Vagina (tissue), 2 donors: ENCODE results near the gene SH2D3C.

Source experiments
- CTCF ChIP-seq, 3 experiments: fragments of 450-650 bp in 2 of 3; fragments of 200-600 bp in 1 of 3; sonication (generic) in 1 of 3; IDR thresholded peaks; one replicate each; pipeline ENCODE4 v1.5.1; 2017 to 2019; ENCODE audit warnings: antibody characterized with exemption in 3 of 3, mild to moderate bottlenecking in 2 of 3, moderate library complexity in 2 of 3
- POLR2A ChIP-seq, 2 donors: fragments of 450-650 bp; IDR thresholded peaks; one replicate each; pipeline ENCODE4 v1.6.1; 2017; ENCODE audit warnings: antibody characterized with exemption in 2 of 2, mild to moderate bottlenecking in 2 of 2, moderate library complexity in 2 of 2
- POLR2AphosphoS5 ChIP-seq, 2 donors: sonication (generic); formaldehyde crosslinking; IDR thresholded peaks; one replicate each; pipeline ENCODE4 v1.9.0; 2017; ENCODE audit warnings: antibody characterized with exemption in 2 of 2, mild to moderate bottlenecking in 2 of 2, low read depth in 1 of 2; ENCODE audit not compliant: insufficient read depth in 1 of 2

- TF ChIP-seq POLR2AphosphoS5 (IDR thresholded peaks at IDR 0.05; ENCODE audit: insufficient read depth in 1 of 2, low read depth in 1 of 2) (no peak), CTCF (IDR thresholded peaks at IDR 0.05) (no peak), POLR2A (IDR thresholded peaks at IDR 0.05) (no peak)
Measured at GRCh38 chr9:127790094-127790855, 11.8 kb upstream of the SH2D3C start.
